Measurements from ENCODE around the gene NDUFS8. TPM values are rescaled to one million over a fixed set of nuclear protein-coding genes. Genes with fewer than 3 reads are reported as not detected.

NDUFS8 gene
- total and polyA plus RNA-seq, 2 experiments from 2014 or later: 175 to 308 TPM

GRCh38 chr11:68033708-68034045 lies 3.2 kb downstream of the NDUFS8 start:
- Histone ChIP-seq H3K27ac (ENCODE audit: low read depth) (no peak overlapping the region), H3K27me3 (ENCODE audit: insufficient read depth) (no peaks in the 10 kb centered on the region), H3K79me2 (replicated peaks; ENCODE audit: insufficient read depth) (peaks cover 13% of the 10 kb centered on the region), H4K20me1 (replicated peaks; ENCODE audit: insufficient read depth) (no peaks in the 10 kb centered on the region), H3K4me3 (no peak overlapping the region), H3K4me2 (no peak overlapping the region), H2AFZ (no peak overlapping the region), H3F3A (replicated peaks; ENCODE audit: low read depth) (peaks cover 5% of the 10 kb centered on the region; the same call in 1 of the 2 replicates), H3K36me3 (ENCODE audit: insufficient read depth) (peaks cover 6% of the 10 kb centered on the region; the same call in 1 of the 2 replicates), H3K9me2 (ENCODE audit: insufficient read depth) (no peaks in the 10 kb centered on the region), H3K4me1 (ENCODE audit: insufficient read depth) (peaks cover 10% of the 10 kb centered on the region; the same call in 1 of the 2 replicates)
- no peaks in the 10 kb centered on the region for H3K9me3 Mint-ChIP-seq
- H3K4me1 Mint-ChIP-seq: peaks cover 14% of the 10 kb centered on the region
- no peak overlapping the region for H3K4me3 Mint-ChIP-seq
- H3K27ac Mint-ChIP-seq: no peak overlapping the region
- TF ChIP-seq REST (IDR thresholded peaks at IDR 0.05; ENCODE audit: unreplicated experiment): no peak
- no peak for TF ChIP-seq ZNF462 (CRISPR knock-in tag; IDR thresholded peaks at IDR 0.05)
- TF ChIP-seq JUNB (IDR thresholded peaks at IDR 0.05; ENCODE audit: unreplicated experiment): no peak
- TF ChIP-seq CTCF (conservative IDR thresholded peaks at IDR 0.05; ENCODE audit: low read depth in 2 of 2): no peak
- TF ChIP-seq ETS1 (IDR thresholded peaks at IDR 0.05): no peak
- DNase-seq (ENCODE audit: low spot score) (no peak), ATAC-seq (no peak)
- peaks cover 24% of the 10 kb centered on the region for H3K27me3 Mint-ChIP-seq (ENCODE audit: insufficient read depth, low read depth, poor library complexity)
- peaks cover 15% of the 10 kb centered on the region for H3K36me3 Mint-ChIP-seq (ENCODE audit: low read depth)

Data from GM23338 (cell line).